Natural killer cell (primary cell): ENCODE data around the gene CAB39. TPM values are rescaled to one million over a fixed set of nuclear protein-coding genes. Genes with fewer than 3 reads are reported as not detected.

Source experiments
- ATAC-seq, 3 donors: fragments of 150-1000 bp in 2 of 3; fragments of 200-7000 bp in 1 of 3; cut with Tn5 transposase; 1 replicate in 1 of 3; 2 replicates in 2 of 3; pipeline ENCODE4 v1.10.0; 2021; ENCODE audit warnings: mild to moderate bottlenecking in 2 of 3, moderate library complexity in 2 of 3
- DNase-seq, 2 donors: peaks; one replicate each; pipeline versions ENCODE4 v3.0.0 to v3.0.0-alpha.2; 2013 to 2021; ENCODE audit warnings: mixed read lengths in 1 of 2
- H3K27ac ChIP-seq: one replicate; pipeline ENCODE4 v1.5.1; 2013; ENCODE audit warnings: mild to moderate bottlenecking, low read length
- H3K27me3 ChIP-seq: one replicate; pipeline ENCODE4 v1.6.1; 2013; ENCODE audit warnings: low read length; ENCODE audit not compliant: control insufficient read depth, insufficient read depth
- H3K36me3 ChIP-seq: one replicate; pipeline ENCODE4 v1.6.1; 2013; ENCODE audit warnings: low read length; ENCODE audit not compliant: control insufficient read depth, insufficient read depth
- H3K4me1 ChIP-seq: one replicate; pipeline ENCODE4 v1.6.1; 2013; ENCODE audit warnings: low read length; ENCODE audit not compliant: control insufficient read depth, insufficient read depth
- H3K4me3 ChIP-seq: one replicate; pipeline ENCODE4 v1.5.1; 2013; ENCODE audit warnings: low read length
- H3K9me3 ChIP-seq: one replicate; pipeline ENCODE4 v1.6.1; 2013; ENCODE audit warnings: low read length; ENCODE audit not compliant: control insufficient read depth, insufficient read depth
- H3K27ac Mint-ChIP-seq, 2 donors: one replicate each; pipeline ENCODE4 v1.8.0; 2022; ENCODE audit warnings: mild to moderate bottlenecking in 2 of 2, mixed read lengths in 2 of 2, moderate library complexity in 1 of 2
- H3K27me3 Mint-ChIP-seq, 2 donors: one replicate each; pipeline ENCODE4 v1.8.0; 2022; ENCODE audit warnings: low read depth in 2 of 2, mixed read lengths in 2 of 2
- H3K36me3 Mint-ChIP-seq: one replicate; pipeline ENCODE4 v1.8.0; 2022; ENCODE audit warnings: mixed read lengths
- H3K4me1 Mint-ChIP-seq, 2 donors: one replicate each; pipeline ENCODE4 v1.8.0; 2022; ENCODE audit warnings: mixed read lengths in 2 of 2
- H3K4me3 Mint-ChIP-seq: one replicate; pipeline ENCODE4 v1.8.0; 2022; ENCODE audit warnings: mild to moderate bottlenecking, moderate library complexity, mixed read lengths
- H3K9me3 Mint-ChIP-seq, 2 donors: one replicate each; pipeline ENCODE4 v1.8.0; 2022; ENCODE audit warnings: mixed read lengths in 2 of 2
- WGBS: methylation state at CpG from one replicate; pipeline ENCODE4 v1.1.7; 2013; ENCODE audit warnings: missing lambda C conversion rate; ENCODE audit not compliant: insufficient coverage; 5-methylcytosine and 5-hydroxymethylcytosine counted together
- intact Hi-C: fragments of 100-400 bp; cut with micrococcal nuclease; formaldehyde crosslinking; loops from one replicate; pipeline ENCODE4 v1.14.2; 2022
- total RNA-seq, 4 donors: library from RNA; stranded (reverse); fragments of 120-200 nt in 1 of 4; gene quantifications; one replicate each; pipeline versions ENCODE4 v1.2.3 to v1.2.4, GENCODE V29; 2013 to 2022
- TF ChIP-seq, protein P1 (sequence below): fragments of 200-600 bp; IDR thresholded peaks from one replicate; pipeline ENCODE4 v1.8.0; 2022; ENCODE audit warnings: antibody characterized with exemption

The CAB39 gene
- total RNA-seq, 3 donors from 2014 or later (not counting 1 experiment from before 2014, with no cell fraction given), result 75.4 to 96.5 (median 90.5) TPM

DNA sequence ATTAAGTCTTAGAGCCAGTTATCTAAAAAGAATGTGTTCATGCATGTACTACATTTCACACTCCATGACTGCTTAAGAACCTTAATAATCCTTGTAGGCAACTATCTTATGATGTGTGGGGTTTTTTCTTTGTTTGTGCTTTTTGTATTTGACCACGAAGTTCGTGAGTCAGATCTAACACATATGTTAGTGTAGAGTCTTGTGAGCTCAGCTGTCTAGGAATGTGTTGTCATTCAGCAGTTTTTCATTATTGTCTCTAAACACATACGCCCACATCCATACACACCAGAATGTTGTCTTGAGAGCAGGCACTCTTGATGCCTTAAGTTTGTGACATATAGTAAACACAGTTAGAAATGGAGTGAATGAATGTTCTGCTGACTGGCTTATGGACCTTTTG is 38.4 kb downstream of the CAB39 start:
- no peaks in the 10 kb centered on the region for H3K27me3 Mint-ChIP-seq
- intact Hi-C loops, result no loop called here
- Histone ChIP-seq H3K9me3 (no peaks in the 10 kb centered on the region), H3K4me1 (peaks cover 3% of the 10 kb centered on the region), H3K27me3 (no peaks in the 10 kb centered on the region), H3K27ac (no peak overlapping the region), H3K4me3 (no peak overlapping the region), H3K36me3 (peaks cover 2% of the 10 kb centered on the region)
- peaks cover 74 to 78% of the 10 kb centered on the region in 2 donors for H3K4me1 Mint-ChIP-seq
- ATAC-seq (peak; percentile 69 to 86 (median 76)), DNase-seq (peak in 1 of 2 donors; percentile 19)
- H3K4me3 Mint-ChIP-seq, result no peak overlapping the region
- no peaks in the 10 kb centered on the region for H3K36me3 Mint-ChIP-seq
- peak overlapping the region; percentile 65 to 67 for H3K27ac Mint-ChIP-seq
- TF ChIP-seq, protein P1, sequence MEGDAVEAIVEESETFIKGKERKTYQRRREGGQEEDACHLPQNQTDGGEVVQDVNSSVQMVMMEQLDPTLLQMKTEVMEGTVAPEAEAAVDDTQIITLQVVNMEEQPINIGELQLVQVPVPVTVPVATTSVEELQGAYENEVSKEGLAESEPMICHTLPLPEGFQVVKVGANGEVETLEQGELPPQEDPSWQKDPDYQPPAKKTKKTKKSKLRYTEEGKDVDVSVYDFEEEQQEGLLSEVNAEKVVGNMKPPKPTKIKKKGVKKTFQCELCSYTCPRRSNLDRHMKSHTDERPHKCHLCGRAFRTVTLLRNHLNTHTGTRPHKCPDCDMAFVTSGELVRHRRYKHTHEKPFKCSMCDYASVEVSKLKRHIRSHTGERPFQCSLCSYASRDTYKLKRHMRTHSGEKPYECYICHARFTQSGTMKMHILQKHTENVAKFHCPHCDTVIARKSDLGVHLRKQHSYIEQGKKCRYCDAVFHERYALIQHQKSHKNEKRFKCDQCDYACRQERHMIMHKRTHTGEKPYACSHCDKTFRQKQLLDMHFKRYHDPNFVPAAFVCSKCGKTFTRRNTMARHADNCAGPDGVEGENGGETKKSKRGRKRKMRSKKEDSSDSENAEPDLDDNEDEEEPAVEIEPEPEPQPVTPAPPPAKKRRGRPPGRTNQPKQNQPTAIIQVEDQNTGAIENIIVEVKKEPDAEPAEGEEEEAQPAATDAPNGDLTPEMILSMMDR, result no peak
- no CpG with 5 or more reads among the region's 3 CpGs for WGBS
- no peaks in the 10 kb centered on the region for H3K9me3 Mint-ChIP-seq

DNA sequence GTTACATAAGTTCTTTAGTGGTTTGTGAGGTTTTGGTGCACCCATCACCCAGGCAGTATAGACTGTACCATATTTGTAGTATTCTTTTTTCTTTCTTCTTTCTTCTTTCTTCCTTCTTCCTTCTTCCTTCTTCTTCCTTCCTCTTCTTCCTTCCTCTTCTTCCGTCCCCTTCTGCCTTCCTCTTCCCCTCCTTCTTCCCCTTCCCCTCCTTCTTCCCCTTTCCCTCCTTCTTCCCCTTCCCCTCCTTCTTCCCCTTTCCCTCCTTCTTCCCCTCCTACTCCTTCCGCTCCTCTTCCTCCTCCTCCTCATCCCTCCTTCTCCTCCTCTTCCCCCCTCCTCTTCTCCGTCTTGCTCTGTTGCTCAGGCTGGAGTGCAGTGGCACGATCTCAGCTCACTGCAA is 41.6 kb downstream of the CAB39 start:
- intact Hi-C loops, result no loop called here
- no peak overlapping the region for H3K27ac ChIP-seq
- H3K27me3 ChIP-seq, result no peaks in the 10 kb centered on the region
- H3K9me3 Mint-ChIP-seq, result no peaks in the 10 kb centered on the region
- H3K27ac Mint-ChIP-seq, result no peak overlapping the region
- no peak for DNase-seq
- H3K27me3 Mint-ChIP-seq, result no peaks in the 10 kb centered on the region
- H3K4me3 ChIP-seq, result no peak overlapping the region
- H3K9me3 ChIP-seq, result no peaks in the 10 kb centered on the region
- no peak overlapping the region for H3K4me3 Mint-ChIP-seq
- H3K4me1 Mint-ChIP-seq, result peaks cover 78 to 84% of the 10 kb centered on the region in 2 donors
- no peaks in the 10 kb centered on the region for H3K36me3 ChIP-seq
- TF ChIP-seq, protein P1, result no peak
- ATAC-seq, result no peak
- H3K36me3 Mint-ChIP-seq, result no peaks in the 10 kb centered on the region
- peaks cover 26% of the 10 kb centered on the region for H3K4me1 ChIP-seq
- WGBS, result 85% methylated on average over 4 of the region's 4 CpGs

DNA sequence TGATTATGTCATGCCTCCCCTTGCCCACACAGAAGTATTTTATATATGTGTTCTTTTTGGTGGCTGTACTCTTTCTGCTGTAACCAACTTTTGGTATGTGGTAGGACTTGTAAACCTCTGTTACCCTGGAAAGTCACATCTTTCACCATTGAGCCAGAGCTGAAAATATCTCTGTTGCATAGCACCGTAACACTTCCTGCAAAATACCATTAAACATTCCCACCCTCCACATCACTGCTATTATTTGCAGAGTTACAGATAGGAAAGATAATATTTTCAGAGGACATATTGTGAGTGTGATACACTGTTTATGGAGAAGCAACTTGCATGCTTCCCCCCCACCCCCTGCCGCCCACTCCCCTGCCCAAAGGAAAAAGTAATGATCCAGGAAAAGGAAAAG is 44.8 kb downstream of the CAB39 start:
- H3K36me3 ChIP-seq, result peaks cover 16% of the 10 kb centered on the region
- H3K27me3 ChIP-seq, result no peaks in the 10 kb centered on the region
- H3K9me3 ChIP-seq, result no peaks in the 10 kb centered on the region
- Mint-ChIP-seq H3K27ac (peak overlapping the region; percentile 78 to 84), H3K36me3 (peaks cover 6% of the 10 kb centered on the region), H3K27me3 (no peaks in the 10 kb centered on the region), H3K4me1 (peaks cover 69 to 73% of the 10 kb centered on the region in 2 donors), H3K4me3 (peak overlapping the region; percentile 85), H3K9me3 (no peaks in the 10 kb centered on the region)
- peak; percentile 71 to 90 (median 77) for ATAC-seq
- no peak overlapping the region for H3K27ac ChIP-seq
- H3K4me3 ChIP-seq, result no peak overlapping the region
- intact Hi-C loops, result loop anchor here (1.0 to 5.0 kb wide), 3 partner anchors 24 to 37 kb away; no protein-coding TSS in a partner anchor
- TF ChIP-seq, protein P1, result no peak
- DNase-seq, result peak in 1 of 2 donors; percentile 25
- H3K4me1 ChIP-seq, result peaks cover 30% of the 10 kb centered on the region
- WGBS, result 100% methylated on average over 1 of the region's 2 CpGs
